Dedifferentiated amniotic fluid mesenchymal stem cell (primary cell): Measurements from ENCODE around the gene SV2B.

Source experiments
- DNase-seq: peaks from one replicate; pipeline ENCODE4 v3.0.0-alpha.2; 2016; ENCODE audit errors: extremely low spot score

SV2B gene

GRCh38 chr15:91228890-91229289, 128.8 kb downstream of the SV2B start:
- no peak for DNase-seq

- DNase-seq, result no peak
Observed at GRCh38 chr15:91231703-91232102, 131.6 kb downstream of the SV2B start.

DNA sequence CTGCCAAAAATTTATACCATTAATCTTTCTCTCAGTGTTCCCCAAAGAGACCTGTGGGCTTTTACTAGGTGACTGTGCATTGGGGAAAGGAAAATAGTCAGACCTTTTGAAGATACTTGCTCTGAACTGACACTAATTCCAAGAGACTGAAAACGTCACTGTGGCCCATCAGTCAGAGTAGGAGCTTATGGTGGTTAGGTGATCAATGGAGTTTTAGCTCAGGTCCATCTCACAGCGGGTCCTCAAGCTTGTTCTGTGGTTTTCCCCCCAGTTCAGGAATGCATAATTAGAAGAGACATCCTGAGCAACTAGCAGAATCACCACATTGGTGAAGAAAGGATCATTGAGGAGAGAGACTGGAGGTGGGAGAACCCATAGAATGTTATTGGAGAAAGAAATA, 134.7 kb downstream of the SV2B start:
- DNase-seq, result no peak

GRCh38 chr15:91235376-91235775, 135.3 kb downstream of the SV2B start:
- no peak for DNase-seq

DNA sequence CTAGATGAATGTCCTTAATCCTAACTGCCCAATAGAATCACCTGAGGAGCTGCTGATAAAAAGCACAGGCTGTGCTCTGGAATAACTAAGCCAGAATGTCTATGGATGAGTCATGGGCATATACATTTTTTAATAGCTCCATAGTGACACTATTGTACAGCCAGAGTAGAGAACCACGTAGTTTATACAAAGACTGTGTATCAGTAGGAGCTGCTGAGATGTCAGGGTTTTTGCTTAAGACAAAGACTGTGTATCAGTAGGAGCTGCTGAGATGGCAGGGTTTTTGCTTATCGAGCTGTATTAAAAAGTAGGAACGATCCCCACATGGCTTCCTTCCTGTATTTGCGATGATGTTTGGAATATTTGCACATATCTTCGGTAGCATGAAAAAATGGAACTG, 137.4 kb downstream of the SV2B start:
- DNase-seq, result no peak

DNA sequence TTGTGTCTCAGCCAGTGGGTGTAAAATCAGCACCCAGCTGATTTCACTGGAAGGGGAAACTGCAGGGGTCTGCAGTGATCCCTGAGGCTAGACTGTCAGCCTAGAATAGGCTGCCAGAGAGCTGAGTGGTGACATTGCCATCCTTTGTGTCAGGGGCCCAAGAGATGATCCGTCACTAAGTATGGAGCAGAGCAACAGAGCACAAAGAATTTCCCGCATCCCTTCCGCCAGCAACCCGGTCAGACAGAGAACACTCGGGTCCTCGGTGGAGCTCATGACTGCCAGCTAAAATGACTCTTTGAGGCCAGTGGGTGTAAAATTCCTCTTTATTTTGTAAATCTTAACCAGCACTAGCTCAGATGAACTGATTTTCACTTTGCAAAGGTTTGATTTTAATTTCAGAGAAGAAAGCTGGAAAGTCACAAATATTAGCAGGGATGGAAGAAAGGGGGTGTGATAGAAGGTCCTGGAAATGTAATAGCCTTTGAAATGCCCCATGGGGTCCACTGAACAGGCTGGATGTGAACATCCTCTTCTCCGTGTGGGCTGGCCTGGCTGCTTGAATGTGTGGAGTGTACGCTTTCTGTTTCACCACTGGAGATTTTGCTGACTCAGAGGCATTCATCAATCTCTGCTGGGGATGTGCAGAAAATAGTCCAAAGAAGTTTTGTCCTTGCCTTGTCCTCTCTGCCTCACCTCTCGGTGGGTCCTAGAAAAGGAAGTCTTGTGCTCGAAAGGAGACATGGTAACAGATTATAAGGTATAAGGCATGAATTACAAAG, 138.8 kb downstream of the SV2B start:
- DNase-seq, result no peak

- DNase-seq, result no peak
Observed at GRCh38 chr15:91243826-91244225, 143.8 kb downstream of the SV2B start.

DNA sequence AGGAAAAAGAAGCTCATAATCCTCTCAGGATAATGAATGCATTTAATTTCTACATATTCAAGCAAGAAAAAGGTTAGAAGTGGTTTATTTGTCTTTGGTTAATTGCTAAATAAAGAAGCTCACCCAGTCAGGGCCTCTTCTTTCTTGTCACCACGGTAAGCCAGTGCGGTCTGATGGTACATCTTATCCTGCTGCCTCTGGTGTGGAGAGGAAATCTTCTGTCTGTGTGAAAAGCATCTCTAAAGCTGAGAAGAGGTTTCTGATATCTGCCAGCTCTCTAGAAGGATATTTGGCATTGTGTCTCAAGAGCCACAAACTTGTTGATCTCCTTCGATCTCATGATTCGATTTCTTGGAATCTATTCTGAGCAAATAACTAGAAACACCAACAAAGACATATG, 144.9 kb downstream of the SV2B start:
- no peak for DNase-seq

DNA sequence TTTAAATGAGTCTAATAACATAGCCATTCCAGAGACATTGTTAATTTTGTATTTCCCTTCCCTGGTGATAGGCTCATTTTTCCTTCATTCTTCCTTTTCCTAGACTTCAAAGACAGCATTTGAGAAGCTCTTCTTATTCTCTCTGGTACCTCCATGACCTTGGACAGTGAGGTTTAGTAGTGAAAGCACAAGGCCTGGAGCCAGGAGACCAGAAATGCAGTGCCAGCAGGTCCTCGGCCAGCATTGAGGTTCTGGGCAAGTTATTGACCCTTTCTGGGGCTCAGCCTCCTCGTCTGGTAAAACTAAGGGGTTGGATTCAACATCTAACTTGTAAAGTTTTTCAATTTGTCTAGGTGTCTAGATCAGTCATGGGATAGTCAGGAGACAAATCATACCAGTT, 146.9 kb downstream of the SV2B start:
- no peak for DNase-seq

GRCh38 chr15:91249591-91249990, 149.5 kb downstream of the SV2B start:
- no peak for DNase-seq

- no peak for DNase-seq
Observed at GRCh38 chr15:91252322-91252721, 152.3 kb downstream of the SV2B start.

DNA sequence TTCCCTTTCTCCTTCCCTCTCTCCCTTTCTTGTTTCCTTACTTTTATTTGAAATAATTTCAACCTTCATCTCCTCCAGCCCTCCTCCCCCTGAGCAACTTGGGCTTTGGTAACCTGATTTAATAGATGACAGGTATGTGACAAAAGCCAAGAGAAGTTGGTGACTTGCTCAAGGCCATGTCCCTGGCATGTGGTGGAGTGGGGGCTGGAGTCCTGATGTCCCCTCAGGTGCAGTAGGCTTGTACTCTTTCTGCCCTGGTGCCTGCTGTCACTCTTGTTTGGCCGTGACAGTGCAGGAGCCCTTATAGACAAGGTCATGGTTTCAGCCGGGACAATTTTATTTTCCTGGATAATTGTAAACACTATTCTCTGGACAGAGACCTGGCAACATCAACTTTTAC, 152.7 kb downstream of the SV2B start:
- DNase-seq, result no peak

GRCh38 chr15:91253605-91254004, 153.5 kb downstream of the SV2B start:
- DNase-seq, result no peak

- no peak for DNase-seq
Observed at GRCh38 chr15:91254766-91255165, 154.7 kb downstream of the SV2B start.

GRCh38 chr15:91255670-91256192, 155.7 kb downstream of the SV2B start:
- no peak for DNase-seq

DNA sequence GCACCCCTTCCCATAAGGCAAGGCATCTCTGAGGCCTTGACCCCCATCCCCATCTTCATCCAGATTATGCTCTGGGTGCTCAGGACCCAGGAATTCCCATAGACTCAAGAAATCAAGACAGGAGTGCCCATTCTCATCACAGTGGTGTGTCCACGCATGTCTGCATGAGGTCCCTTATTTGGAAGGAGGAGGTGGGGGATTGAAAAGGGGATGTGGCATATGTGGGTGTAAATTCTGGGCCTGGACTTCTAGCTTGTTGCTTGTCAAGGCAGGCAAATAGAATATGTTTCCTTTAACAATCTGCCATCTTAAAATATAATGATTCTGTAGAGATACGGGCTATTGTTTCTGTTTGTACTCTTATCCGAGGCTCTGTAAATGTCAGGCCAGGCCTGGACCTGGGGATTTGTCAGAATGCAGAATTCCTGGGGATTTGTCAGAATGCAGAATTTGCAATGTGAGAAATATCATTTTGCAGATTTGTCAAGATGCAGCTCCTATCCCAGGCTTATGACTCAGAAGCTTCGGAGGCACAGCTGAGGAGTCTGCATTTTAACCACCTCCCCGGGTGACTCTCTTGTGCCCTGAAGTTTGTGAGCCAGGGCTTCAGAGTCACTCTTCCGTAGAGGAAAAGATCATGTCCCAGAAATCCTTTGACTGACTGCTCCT, 157.8 kb downstream of the SV2B start:
- DNase-seq, result no peak

DNA sequence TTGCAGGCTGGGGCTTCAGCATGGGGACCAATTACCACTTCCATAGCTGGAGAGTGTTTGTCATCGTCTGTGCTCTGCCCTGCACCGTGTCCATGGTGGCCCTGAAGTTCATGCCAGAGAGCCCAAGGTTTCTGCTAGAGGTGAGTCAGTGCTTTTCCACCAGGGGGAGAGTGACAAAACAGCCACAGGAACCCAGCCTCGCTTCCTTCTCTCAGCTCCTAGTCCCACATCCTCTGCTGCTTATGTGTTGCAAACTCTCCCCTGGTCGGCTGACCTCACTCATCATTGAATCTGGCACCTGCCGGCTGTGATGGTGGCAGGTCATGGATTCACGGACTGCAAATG, 158.3 kb downstream of the SV2B start:
- DNase-seq, result no peak

GRCh38 chr15:91259077-91259476, 159.0 kb downstream of the SV2B start:
- no peak for DNase-seq

DNA sequence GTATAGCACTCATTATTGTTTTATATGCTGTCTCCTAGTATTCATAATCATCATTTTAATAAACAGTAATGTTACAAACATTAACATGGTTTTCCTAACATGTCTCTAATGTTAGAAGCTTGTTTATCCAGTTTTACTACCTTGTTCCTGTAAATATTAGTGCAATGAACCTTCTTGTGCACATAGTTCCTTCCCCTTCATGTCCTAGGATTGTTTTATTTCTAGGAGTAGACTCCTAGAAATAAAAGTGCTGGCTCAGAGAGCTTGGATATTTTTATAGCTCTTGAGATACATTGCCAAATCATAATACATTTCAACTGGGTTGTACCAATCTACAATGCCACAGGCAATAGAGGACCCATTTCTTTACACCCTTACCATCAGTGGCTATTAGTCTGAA, 161.3 kb downstream of the SV2B start:
- no peak for DNase-seq

GRCh38 chr15:91263632-91264531, 163.8 kb downstream of the SV2B start:
- DNase-seq, result no peak

DNA sequence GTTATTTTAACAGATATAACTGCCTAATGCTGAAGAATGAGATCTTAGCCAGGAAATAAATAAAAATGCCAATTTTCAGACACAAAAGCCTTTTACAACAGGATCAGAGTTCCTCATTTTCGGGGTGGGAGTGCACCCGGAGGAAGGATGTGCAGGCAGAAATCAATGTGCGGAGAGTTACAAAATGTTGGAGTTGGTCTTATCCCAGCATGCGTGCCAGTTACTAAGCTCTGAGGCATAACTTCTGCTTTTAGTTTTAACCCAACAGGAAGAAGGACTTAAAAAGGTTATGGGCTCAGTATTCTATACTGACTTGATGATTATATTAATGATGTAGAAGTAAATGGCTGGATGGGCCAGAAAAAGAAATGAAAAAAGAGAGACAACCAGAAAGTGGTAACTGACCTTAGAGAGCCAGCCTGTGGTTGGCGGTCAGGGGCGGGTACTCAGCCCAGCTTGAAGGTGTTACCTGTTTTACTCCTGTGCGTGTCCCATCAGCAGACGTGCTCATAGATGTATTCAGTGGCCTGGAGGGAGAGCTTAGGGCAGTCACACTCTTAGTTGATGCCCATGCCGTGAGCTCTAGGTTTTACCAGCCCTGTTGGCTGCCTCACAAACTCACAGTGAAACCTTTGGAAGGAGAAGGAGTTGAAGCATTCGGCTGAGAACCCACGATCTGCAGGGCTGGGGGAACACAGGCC, 164.7 kb downstream of the SV2B start:
- DNase-seq, result no peak

GRCh38 chr15:91265416-91265940, 165.4 kb downstream of the SV2B start:
- no peak for DNase-seq
